RWPE2 (cell line): ENCODE data around the gene PEX12.

ENCODE experiments used
- ATAC-seq: fragments of 200-7000 bp; cut with Tn5 transposase; 3 replicates; pipeline ENCODE4 v1.9.1; 2021; ENCODE audit warnings: low read depth
- DNase-seq: peaks from one replicate; pipeline ENCODE4 v3.0.0-alpha.2; 2020; ENCODE audit warnings: low spot score
- H3K27ac ChIP-seq: fragments of 450-650 bp; 2 replicates; pipeline ENCODE4 v1.5.1; 2017; ENCODE audit warnings: mild to moderate bottlenecking; ENCODE audit not compliant: poor library complexity, severe bottlenecking
- H3K27me3 ChIP-seq: fragments of 250-450 bp; sonication (Bioruptor Pico); 2 replicates; pipeline ENCODE4 v1.5.1; 2021; ENCODE audit warnings: mild to moderate bottlenecking, moderate library complexity; ENCODE audit not compliant: insufficient read depth, poor library complexity, severe bottlenecking
- H3K36me3 ChIP-seq: fragments of 250-450 bp; sonication (Bioruptor Pico); 2 replicates; pipeline ENCODE4 v1.5.1; 2020; ENCODE audit warnings: low read depth, mild to moderate bottlenecking, moderate library complexity
- H3K4me1 ChIP-seq: fragments of 250-450 bp; sonication (Bioruptor Pico); 2 replicates; pipeline ENCODE4 v1.5.1; 2021; ENCODE audit warnings: mild to moderate bottlenecking, moderate library complexity; ENCODE audit not compliant: insufficient read depth, poor library complexity, severe bottlenecking
- H3K4me3 ChIP-seq: fragments of 250-450 bp; sonication (Bioruptor Pico); 2 replicates; pipeline ENCODE4 v1.5.1; 2021; ENCODE audit warnings: mild to moderate bottlenecking, moderate library complexity; ENCODE audit not compliant: severe bottlenecking
- H3K9me3 ChIP-seq: fragments of 250-450 bp; sonication (Bioruptor Pico); 2 replicates; pipeline ENCODE4 v1.5.1; 2021; ENCODE audit warnings: mild to moderate bottlenecking, moderate library complexity; ENCODE audit not compliant: severe bottlenecking
- CTCF ChIP-seq: fragments of 450-650 bp; IDR thresholded peaks from one replicate; pipeline ENCODE4 v1.5.1; 2017; ENCODE audit warnings: mild to moderate bottlenecking, moderate library complexity; ENCODE audit not compliant: poor library complexity, severe bottlenecking

Gene PEX12

GRCh38 chr17:35584061-35584460, 5.7 kb upstream of the PEX12 start:
- peaks cover 4% of the 10 kb centered on the region for H3K4me1 ChIP-seq
- no peaks in the 10 kb centered on the region; the same call in 1 of the 2 replicates for H3K36me3 ChIP-seq
- DNase-seq = no peak

GRCh38 chr17:35578929-35579432, 610 bp upstream of the PEX12 start:
- no peaks in the 10 kb centered on the region for H3K9me3 ChIP-seq
- DNase-seq (no peak), ATAC-seq (no peak)
- no peaks in the 10 kb centered on the region for H3K4me1 ChIP-seq
- no peaks in the 10 kb centered on the region for H3K27me3 ChIP-seq
- TF ChIP-seq CTCF = no peak
- H3K27ac ChIP-seq = peak overlapping the region; percentile 55
- peaks cover 21% of the 10 kb centered on the region for H3K36me3 ChIP-seq
- peak overlapping the region; percentile 67 for H3K4me3 ChIP-seq

More at GRCh38 chr17:35584061-35584460, 5.7 kb upstream of the PEX12 start:
- H3K27me3 ChIP-seq = no peaks in the 10 kb centered on the region
- no peaks in the 10 kb centered on the region for H3K9me3 ChIP-seq
- H3K4me3 ChIP-seq = no peak overlapping the region
- no peak for ATAC-seq
- TF ChIP-seq CTCF = no peak
- no peak overlapping the region for H3K27ac ChIP-seq

- DNase-seq = no peak
- H3K9me3 ChIP-seq = no peaks in the 10 kb centered on the region
- H3K27ac ChIP-seq = peak overlapping the region; percentile 55
- peaks cover 27% of the 10 kb centered on the region for H3K36me3 ChIP-seq
- ATAC-seq = no peak
- no peaks in the 10 kb centered on the region for H3K27me3 ChIP-seq
- TF ChIP-seq CTCF = no peak
- H3K4me1 ChIP-seq = no peaks in the 10 kb centered on the region
- H3K4me3 ChIP-seq = peak overlapping the region; percentile 67
These were observed 558 bp downstream of the PEX12 start for GRCh38 chr17:35577830-35578196.

GRCh38 chr17:35575759-35576158, 2.6 kb downstream of the PEX12 start:
- no peak for DNase-seq
- Histone ChIP-seq H3K4me3 (no peak overlapping the region), H3K36me3 (peaks cover 27% of the 10 kb centered on the region), H3K27me3 (no peaks in the 10 kb centered on the region), H3K9me3 (no peaks in the 10 kb centered on the region), H3K4me1 (no peaks in the 10 kb centered on the region), H3K27ac (no peak overlapping the region)
- no peak for TF ChIP-seq CTCF
- no peak for ATAC-seq

GRCh38 chr17:35569405-35569804, 9.0 kb downstream of the PEX12 start:
- Histone ChIP-seq H3K27ac (peak overlapping the region; percentile 59), H3K36me3 (peaks cover 22% of the 10 kb centered on the region), H3K9me3 (no peaks in the 10 kb centered on the region), H3K27me3 (no peaks in the 10 kb centered on the region), H3K4me3 (peak overlapping the region; percentile 74), H3K4me1 (peaks cover 5% of the 10 kb centered on the region)
- ATAC-seq = no peak
- TF ChIP-seq CTCF = no peak
- DNase-seq = no peak
